Right lobe of liver (tissue), 4 donors: Measurements from ENCODE around the gene CARD16.

Experiments
- CTCF ChIP-seq, 4 donors: fragments of 200-600 bp in 3 of 4; fragments of 450-650 bp in 1 of 4; IDR thresholded peaks; one replicate each; pipeline versions ENCODE4 v1.5.1 to v1.8.0; 2016 to 2022; ENCODE audit warnings: antibody characterized with exemption in 4 of 4, mild to moderate bottlenecking in 2 of 4
- POLR2A ChIP-seq: fragments of 450-650 bp; IDR thresholded peaks from one replicate; pipeline ENCODE4 v1.6.1; 2017; ENCODE audit warnings: antibody characterized with exemption, mild to moderate bottlenecking
- donor health status: DM: no; HTN: no; CAD: no.
- donor health status: DM: no; HTN: no; CAD: no.
- donor health status: DM: no; HTN: yes; CAD: no.

GRCh38 chr11:105056446-105056845, 11.3 kb upstream of the CARD16 start:
- TF ChIP-seq CTCF (IDR thresholded peaks at IDR 0.05) (no peak), POLR2A (no peak)
